HepG2 (cell line): ENCODE data around the gene SMAD6. TPM values are rescaled to one million over a fixed set of nuclear protein-coding genes. Genes with fewer than 3 reads are reported as not detected.

Source experiments
- BCLAF1 ChIP-seq: fragments of 450-650 bp; IDR thresholded peaks from 2 replicates; pipeline ENCODE4 v1.6.1; 2017; ENCODE audit warnings: mild to moderate bottlenecking
- DNMT1 ChIP-seq: sonication (generic); formaldehyde crosslinking; IDR thresholded peaks from 2 replicates; pipeline ENCODE4 v1.5.1; 2020; ENCODE audit warnings: mild to moderate bottlenecking, missing genetic modification reagents
- GATAD2A ChIP-seq: IDR thresholded peaks from 2 replicates; pipeline ENCODE4 v1.6.1; 2016
- HOXA3 ChIP-seq: sonication (generic); formaldehyde crosslinking; IDR thresholded peaks from 2 replicates; pipeline ENCODE4 v1.5.0; 2020; ENCODE audit warnings: missing genetic modification reagents
- KLF16 ChIP-seq, 2 experiments: sonication (generic) in 1 of 2; formaldehyde crosslinking in 1 of 2; IDR thresholded peaks; 2 replicates each; pipeline versions ENCODE4 v1.6.1 to v1.8.0; 2016 to 2023; ENCODE audit warnings: missing genetic modification reagents in 2 of 2, missing compliant biosample characterization in 1 of 2
- MATR3 ChIP-seq: sonication (generic); formaldehyde crosslinking; IDR thresholded peaks from 2 replicates; pipeline ENCODE4 v1.4.0; 2020; ENCODE audit warnings: missing genetic modification reagents
- PCBP1 ChIP-seq: fragments of 200-400 bp; formaldehyde crosslinking; IDR thresholded peaks from 2 replicates; pipeline ENCODE4 v1.6.1; 2017; ENCODE audit warnings: mild to moderate bottlenecking, low read depth, low read length, borderline replicate concordance
- PREB ChIP-seq: sonication (generic); formaldehyde crosslinking; IDR thresholded peaks from 2 replicates; pipeline ENCODE4 v1.4.0; 2020; ENCODE audit warnings: missing genetic modification reagents
- SIX1 ChIP-seq: sonication (generic); formaldehyde crosslinking; IDR thresholded peaks from 2 replicates; pipeline ENCODE4 v1.4.0; 2020; ENCODE audit warnings: missing genetic modification reagents, borderline replicate concordance
- TCF7 ChIP-seq: sonication (generic); IDR thresholded peaks from 2 replicates; pipeline ENCODE4 v1.6.1; 2016; ENCODE audit warnings: antibody characterized with exemption, low read depth
- TRAFD1 ChIP-seq: sonication (generic); formaldehyde crosslinking; IDR thresholded peaks from 2 replicates; pipeline ENCODE4 v1.5.1; 2020; ENCODE audit warnings: missing genetic modification reagents, mild to moderate bottlenecking, borderline replicate concordance
- ZBTB40 ChIP-seq, 2 experiments: fragments of 450-650 bp in 1 of 2; sonication (generic) in 1 of 2; formaldehyde crosslinking in 1 of 2; IDR thresholded peaks; 2 replicates each; pipeline versions ENCODE4 v1.6.1 to v1.8.0; 2016 to 2022; ENCODE audit warnings: antibody characterized with exemption in 1 of 2, mild to moderate bottlenecking in 1 of 2, missing genetic modification reagents in 1 of 2
- ZFP62 ChIP-seq: sonication (generic); formaldehyde crosslinking; IDR thresholded peaks from 2 replicates; pipeline ENCODE4 v1.4.0; 2020; ENCODE audit warnings: missing genetic modification reagents
- ZNF430 ChIP-seq: sonication (generic); formaldehyde crosslinking; IDR thresholded peaks from 2 replicates; pipeline ENCODE4 v1.9.0; 2021; ENCODE audit warnings: mild to moderate bottlenecking, missing genetic modification reagents
- ZNF841 ChIP-seq: sonication (generic); formaldehyde crosslinking; IDR thresholded peaks from 2 replicates; pipeline ENCODE4 v1.8.1; 2023; ENCODE audit warnings: missing genetic modification reagents, borderline replicate concordance
- polyA plus RNA-seq, 8 experiments: library from polyadenylated mRNA; depleted of rRNA in 3 of 8; stranded (reverse) in 7 of 8; unstranded in 1 of 8; fragments of >200 nt; fragmentation: Illumina TruSeq in 4 of 8; extraction: Trizol in 4 of 8; gene quantifications; 2 replicates each; pipeline versions ENCODE4 v1.2.1 to v1.2.3, GENCODE V29; 2011 to 2016; ENCODE audit warnings: low read depth in 4 of 8, missing spikeins in 1 of 8, mixed read lengths in 1 of 8; ENCODE audit not compliant: insufficient read depth in 1 of 8
- total RNA-seq, 5 experiments: library from RNA; depleted of rRNA; stranded (reverse); fragments of >200 nt; fragmentation: Illumina TruSeq; extraction: Trizol; gene quantifications; 2 replicates each; pipeline ENCODE4 v1.2.3, GENCODE V29; 2016; ENCODE audit warnings: low read depth in 1 of 5

SMAD6 gene
- total and polyA plus RNA-seq, 2 of the 13 experiments (the other 11 are each of a cell fraction or from before 2014, with no cell fraction given), result 3.3 to 4.4 TPM

GRCh38 chr15:66803182-66803729 is 101.2 kb downstream of the SMAD6 start (continued):
- no peak for TF ChIP-seq DNMT1 (CRISPR knock-in tag)
- no peak for TF ChIP-seq ZBTB40 (IDR thresholded peaks at IDR 0.05)
- peak; percentile 39; the same call in 1 of the 2 replicates for TF ChIP-seq ZBTB40 (CRISPR knock-in tag; IDR thresholded peaks at IDR 0.05)
- no peak for TF ChIP-seq TRAFD1
- TF ChIP-seq ZNF430 (CRISPR knock-in tag), result no peak
- TF ChIP-seq ZNF841 (CRISPR knock-in tag), result no peak
- peak; percentile 94 for TF ChIP-seq GATAD2A (CRISPR knock-in tag)
- TF ChIP-seq KLF16 (CRISPR knock-in tag; IDR thresholded peaks at IDR 0.05), result peak in 1 of 2 experiments; percentile 81; a peak in 2 of 4 replicates
- TF ChIP-seq HOXA3, result peak; percentile 72
- TF ChIP-seq MATR3 (CRISPR knock-in tag), result no peak
- no peak for TF ChIP-seq TCF7
- no peak for TF ChIP-seq PREB (CRISPR knock-in tag)
- no peak for TF ChIP-seq PCBP1
- TF ChIP-seq ZFP62, result no peak
- TF ChIP-seq SIX1 (CRISPR knock-in tag), result no peak
- TF ChIP-seq BCLAF1, result no peak
